Measurements from ENCODE around the gene EFCAB8.
"Not testable (repeated sequence)": the region's sequence is repeated elsewhere in the genome, so short reads cannot be mapped to it uniquely, and the experiment has no call there.

Gene EFCAB8

GRCh38 chr20:32842688-32843524 is 15.8 kb upstream of the EFCAB8 start:
- no peak for DNase-seq

- DNase-seq: no peak
These were observed 12.9 kb upstream of the EFCAB8 start for GRCh38 chr20:32845786-32846185.

GRCh38 chr20:32846852-32847251 is 11.9 kb upstream of the EFCAB8 start:
- no peak for DNase-seq

DNA sequence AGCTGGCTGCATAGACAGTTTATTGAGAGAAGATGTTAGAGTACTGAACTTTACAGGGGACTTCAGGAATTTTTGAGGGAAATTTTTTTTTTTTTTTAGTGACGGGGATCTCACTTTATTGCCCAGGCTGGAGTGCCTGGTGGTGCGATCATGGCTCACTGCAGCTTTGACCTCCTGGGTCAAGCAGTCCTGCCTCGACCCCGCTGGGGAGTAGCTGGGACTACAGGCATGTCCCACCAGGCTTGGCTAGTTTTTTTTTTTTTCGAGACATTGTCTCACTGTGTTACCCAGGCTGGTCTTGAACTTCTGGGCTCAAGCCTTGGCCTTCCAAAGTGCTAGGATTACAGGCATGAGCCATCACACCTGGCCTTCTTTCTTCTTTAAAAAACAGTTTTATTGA is 10.8 kb upstream of the EFCAB8 start:
- no peak for DNase-seq

GRCh38 chr20:32848846-32849245 is 9.9 kb upstream of the EFCAB8 start:
- no peak for DNase-seq

GRCh38 chr20:32849577-32849976 is 9.1 kb upstream of the EFCAB8 start:
- no peak for DNase-seq

DNA sequence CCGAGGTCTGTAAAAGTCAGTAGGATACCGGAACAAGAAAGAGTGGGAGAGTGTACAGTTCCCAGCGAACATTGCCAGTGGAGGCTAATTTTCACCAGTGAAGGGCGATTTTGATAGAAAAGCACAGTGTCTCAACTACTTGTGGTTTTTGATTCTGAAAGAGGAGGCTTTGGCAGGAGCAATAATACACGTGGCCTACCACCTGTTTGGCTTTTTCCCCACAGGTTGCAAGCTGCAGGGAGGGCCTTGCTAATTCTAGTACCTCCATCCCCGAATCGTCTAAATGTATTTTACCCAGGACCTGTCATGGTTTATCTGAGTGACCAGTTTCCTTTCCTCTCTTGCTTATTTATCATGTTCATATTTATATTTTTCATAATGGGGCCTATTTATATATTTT is 3.3 kb upstream of the EFCAB8 start:
- DNase-seq: no peak

- DNase-seq: no peak
These were observed 534 bp upstream of the EFCAB8 start for GRCh38 chr20:32858189-32858588.

- DNase-seq: no peak
These were observed 2.7 kb downstream of the EFCAB8 start for GRCh38 chr20:32861446-32861845.

DNA sequence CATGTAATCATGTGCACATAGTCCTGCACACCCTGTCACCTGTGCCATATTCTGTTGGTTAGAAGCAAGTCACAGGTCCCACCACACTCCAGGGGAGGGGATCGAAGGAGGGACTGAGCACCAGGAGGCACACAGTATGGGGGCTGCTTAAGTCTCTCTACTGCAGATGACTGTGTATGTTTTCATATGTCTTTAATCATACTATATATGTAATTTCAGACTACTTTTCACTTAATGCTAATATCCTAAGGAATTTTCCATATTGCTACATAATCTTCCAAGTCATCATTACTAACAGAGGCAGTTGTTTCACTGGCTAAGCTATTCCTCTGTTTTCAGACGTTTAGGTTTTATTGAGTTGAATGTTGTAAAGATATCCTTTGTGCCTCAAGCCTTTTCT is 10.8 kb downstream of the EFCAB8 start:
- no peak for DNase-seq

GRCh38 chr20:32870526-32870925 is 11.8 kb downstream of the EFCAB8 start:
- not testable (repeated sequence) for DNase-seq

- DNase-seq: no peak
These were observed 12.3 kb downstream of the EFCAB8 start for GRCh38 chr20:32870985-32871384.

DNA sequence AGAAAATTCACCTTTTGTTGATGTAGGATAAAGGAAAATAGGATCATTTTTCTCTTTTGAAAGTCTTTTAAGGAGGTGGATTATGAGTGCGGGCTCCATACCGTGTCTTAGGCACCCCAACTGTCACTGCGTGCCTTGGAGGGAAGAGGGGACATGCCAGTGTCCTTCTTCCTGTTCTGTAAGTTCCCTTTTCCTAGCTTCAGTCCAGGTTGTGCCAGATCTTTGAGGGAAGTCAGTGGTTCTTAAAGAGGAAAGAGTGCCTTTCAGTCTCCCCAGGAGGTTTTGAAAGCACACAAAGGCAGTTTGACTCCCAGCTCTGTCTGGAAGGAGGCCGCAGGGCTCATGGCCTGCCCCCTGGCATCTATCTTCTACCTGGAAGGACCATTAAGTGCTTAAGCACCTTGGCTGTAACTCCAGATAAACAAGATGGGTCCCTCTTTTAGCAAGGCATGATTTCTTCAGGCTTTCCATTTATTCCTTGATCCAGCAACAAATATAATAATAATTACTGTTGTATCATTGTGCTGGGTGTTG is 13.0 kb downstream of the EFCAB8 start:
- DNase-seq: no peak

DNA sequence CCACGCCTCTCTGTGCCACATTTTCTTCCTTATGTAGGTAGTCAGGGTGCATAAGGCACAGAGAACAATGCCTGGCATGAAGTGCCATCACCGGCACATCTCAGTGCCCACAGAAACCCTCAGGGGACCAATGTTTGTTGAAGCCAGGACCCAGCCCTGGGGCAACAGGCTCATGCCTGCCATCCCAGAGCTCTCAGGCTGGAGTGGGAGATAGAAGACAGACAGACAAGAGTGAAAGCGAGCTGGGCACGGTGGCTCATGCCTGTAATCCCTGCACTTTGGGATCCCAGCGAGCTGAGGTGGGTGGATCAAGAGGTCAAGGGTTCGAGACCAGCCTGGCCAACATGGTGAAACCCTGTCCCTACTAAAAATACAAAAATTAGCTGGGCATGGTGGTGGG is 13.5 kb downstream of the EFCAB8 start:
- no peak for DNase-seq

- DNase-seq: no peak
These were observed 16.9 kb downstream of the EFCAB8 start for GRCh38 chr20:32875673-32876072.

- DNase-seq: no peak
These were observed 18.8 kb downstream of the EFCAB8 start for GRCh38 chr20:32877507-32877906.

- DNase-seq: no peak
These were observed 20.1 kb downstream of the EFCAB8 start for GRCh38 chr20:32878820-32879219.

DNA sequence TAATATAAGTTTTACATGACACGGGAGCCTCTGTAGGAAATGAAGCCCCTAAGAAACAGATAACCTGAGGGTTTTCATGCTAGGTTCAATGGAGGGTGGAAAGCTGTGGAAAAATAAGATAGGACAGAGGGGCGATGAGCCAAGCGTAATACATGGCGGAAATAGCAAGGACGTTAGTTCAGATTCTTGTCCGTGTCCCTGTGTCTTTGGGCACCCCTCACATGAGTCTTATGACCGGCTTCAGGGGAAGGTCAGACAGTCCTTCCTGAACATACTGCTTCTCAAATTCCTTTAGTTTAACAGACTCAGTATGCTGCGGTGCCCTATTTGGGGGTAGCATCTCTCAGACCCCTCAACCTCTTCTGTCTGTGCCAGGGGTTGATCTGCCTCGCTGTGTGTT is 20.8 kb downstream of the EFCAB8 start:
- no peak for DNase-seq

DNA sequence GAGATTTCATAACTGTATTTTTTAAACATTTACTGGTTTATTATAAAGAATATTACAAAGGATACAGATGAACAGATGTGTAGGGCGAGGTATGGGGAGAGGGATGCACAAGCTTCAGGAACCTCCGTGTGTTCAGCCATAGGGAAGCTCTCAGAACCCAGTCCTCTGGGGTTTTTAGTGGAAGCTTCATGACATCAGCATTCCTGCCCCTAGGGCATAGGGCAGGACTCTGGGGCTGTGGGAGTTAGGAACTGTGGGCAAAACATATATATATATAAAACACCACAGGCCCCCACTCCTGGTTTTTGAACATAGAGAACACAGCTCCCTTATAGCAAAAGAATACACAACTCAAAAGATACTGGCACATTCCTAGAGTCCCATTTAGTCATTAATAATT is 21.9 kb downstream of the EFCAB8 start:
- no peak for DNase-seq

GRCh38 chr20:32883081-32883480 is 24.4 kb downstream of the EFCAB8 start:
- no peak for DNase-seq

DNA sequence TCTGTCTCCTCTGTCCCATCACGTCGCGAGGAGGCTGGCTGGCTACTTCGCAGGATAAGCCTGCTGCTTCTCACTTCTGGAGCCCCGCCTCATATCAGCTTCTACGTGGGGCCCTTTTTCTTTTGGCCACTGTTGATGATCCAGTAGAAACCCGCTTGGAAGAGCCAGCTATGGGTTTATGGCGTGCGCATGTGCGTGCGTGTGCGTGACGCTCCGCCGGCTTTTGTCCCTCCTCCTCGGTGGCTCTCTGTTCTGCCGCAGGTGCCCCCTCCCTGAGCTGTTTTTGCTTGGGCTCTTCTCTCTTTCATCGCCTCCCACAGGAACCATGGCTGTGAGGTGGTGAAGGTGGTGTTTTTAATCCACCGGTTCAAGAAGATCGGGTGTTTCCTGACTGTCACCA is 26.5 kb downstream of the EFCAB8 start:
- DNase-seq: no peak

DNA sequence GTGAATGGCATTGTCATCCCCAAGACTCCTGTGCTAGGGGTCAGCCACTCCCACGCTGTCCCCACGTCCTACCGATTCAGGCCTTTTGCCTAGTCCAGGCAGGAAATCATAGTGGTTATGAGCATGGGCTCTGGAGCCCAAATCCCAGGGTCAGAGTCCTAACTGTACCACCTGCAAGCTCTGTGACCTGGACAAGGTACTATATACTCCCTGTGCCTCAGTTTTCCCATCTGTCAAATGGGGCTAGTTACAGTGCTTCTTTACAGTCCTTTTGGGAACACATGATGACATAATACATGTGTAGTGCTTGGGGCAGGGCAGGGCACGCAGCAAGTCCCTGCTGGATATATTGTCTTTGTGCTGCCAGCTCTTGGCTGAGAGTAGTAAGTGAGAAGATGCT is 27.2 kb downstream of the EFCAB8 start:
- no peak for DNase-seq

DNA sequence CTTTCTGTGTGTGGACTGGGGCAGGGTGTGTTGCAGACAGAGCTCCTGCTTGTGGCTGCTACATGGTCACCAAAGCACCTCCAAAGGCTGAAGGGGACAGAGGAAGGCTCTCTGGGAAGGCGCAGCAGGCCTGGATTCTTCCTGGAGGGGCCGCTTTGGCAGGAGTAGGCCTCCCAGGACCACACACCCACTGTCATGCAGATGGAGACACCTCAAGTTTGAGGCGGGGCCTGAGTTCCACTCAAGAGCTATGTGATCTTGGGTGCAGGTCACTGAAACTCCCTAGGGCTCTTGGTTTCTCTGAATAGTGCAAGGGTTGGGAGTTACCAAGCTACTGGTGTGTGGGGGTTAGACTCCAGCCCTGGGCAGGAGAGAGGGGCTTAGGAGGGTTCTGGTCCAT is 27.9 kb downstream of the EFCAB8 start:
- DNase-seq: no peak

DNA sequence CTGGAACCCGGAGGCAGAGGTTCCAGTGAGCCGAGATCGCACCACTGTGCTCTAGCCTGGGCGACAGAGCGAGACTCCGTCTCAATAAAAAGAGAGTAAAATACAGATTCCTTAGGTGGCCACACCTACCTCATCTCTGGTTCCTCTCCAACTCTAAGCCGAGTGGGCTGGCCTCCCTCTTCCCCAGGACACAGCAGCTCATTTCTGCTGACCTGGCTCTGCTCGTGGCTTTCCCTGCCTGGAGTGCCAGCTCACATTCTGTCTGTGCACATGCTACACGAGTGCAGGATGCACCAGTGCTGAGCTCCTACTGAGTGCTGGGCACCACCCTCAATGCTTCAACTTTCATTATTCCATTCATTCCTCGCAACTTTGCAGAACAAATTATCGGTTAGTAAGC is 28.8 kb downstream of the EFCAB8 start:
- DNase-seq: no peak

- DNase-seq: no peak
These were observed 29.9 kb downstream of the EFCAB8 start for GRCh38 chr20:32888636-32889035.

All from DMS 273 treated with DMSO at 0.1 percent for 48 hours (cell line).